ENCODE measurements around the gene GNGT2. TPM values are rescaled to one million over a fixed set of nuclear protein-coding genes. Genes with fewer than 3 reads are reported as not detected.

GNGT2 gene
- total and polyA plus RNA-seq, 2 experiments from 2014 or later = 0.42 to 1.5 TPM

DNA sequence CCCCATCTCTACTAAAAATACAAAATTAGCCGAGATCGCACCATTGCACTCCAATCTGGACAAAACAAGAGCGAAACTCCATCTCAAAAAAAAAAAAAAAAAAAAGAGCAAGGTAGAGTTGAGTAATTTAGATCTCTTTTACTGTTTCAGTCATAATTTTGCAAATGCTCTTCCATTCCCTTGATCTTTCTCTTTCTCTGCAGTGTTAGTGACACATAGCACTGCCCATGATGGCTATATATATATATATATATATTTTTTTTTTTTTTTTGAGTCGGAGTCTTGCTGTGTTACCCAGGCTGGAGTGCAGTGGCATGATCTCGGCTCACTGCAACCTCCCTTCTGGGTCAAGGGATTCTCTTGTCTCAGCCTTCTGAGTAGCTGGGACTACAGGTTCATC, 32.4 kb upstream of the GNGT2 start:
- H3K27ac Mint-ChIP-seq = no peak overlapping the region
- Histone ChIP-seq H3K36me3 (ENCODE audit: insufficient read depth) (no peaks in the 10 kb centered on the region), H3K4me3 (no peak overlapping the region), H3F3A (replicated peaks; ENCODE audit: low read depth) (no peaks in the 10 kb centered on the region), H3K4me2 (no peak overlapping the region), H3K27ac (ENCODE audit: low read depth) (no peak overlapping the region), H2AFZ (no peak overlapping the region), H3K9me2 (ENCODE audit: insufficient read depth) (no peaks in the 10 kb centered on the region), H3K79me2 (replicated peaks; ENCODE audit: insufficient read depth) (no peaks in the 10 kb centered on the region), H3K4me1 (ENCODE audit: insufficient read depth) (no peaks in the 10 kb centered on the region), H4K20me1 (replicated peaks; ENCODE audit: insufficient read depth) (no peaks in the 10 kb centered on the region), H3K27me3 (ENCODE audit: insufficient read depth) (no peaks in the 10 kb centered on the region)
- no peak overlapping the region for H3K4me3 Mint-ChIP-seq
- no peaks in the 10 kb centered on the region for H3K9me3 Mint-ChIP-seq
- no peaks in the 10 kb centered on the region for H3K4me1 Mint-ChIP-seq
- no peak for ATAC-seq
- TF ChIP-seq STAT1 (IDR thresholded peaks at IDR 0.05; ENCODE audit: unreplicated experiment) (no peak), ZNF114 (CRISPR knock-in tag; IDR thresholded peaks at IDR 0.05) (no peak), EZH2 (IDR thresholded peaks at IDR 0.05; ENCODE audit: low read depth, unreplicated experiment) (no peak), ZNF331 (CRISPR knock-in tag; IDR thresholded peaks at IDR 0.05; ENCODE audit: low read depth) (no peak), CREB1 (CRISPR knock-in tag; IDR thresholded peaks at IDR 0.05; ENCODE audit: low read depth) (no peak), POLR2AphosphoS5 (IDR thresholded peaks at IDR 0.05; ENCODE audit: low read depth) (no peak), JUNB (IDR thresholded peaks at IDR 0.05; ENCODE audit: unreplicated experiment) (no peak), EZH2phosphoT487 (IDR thresholded peaks at IDR 0.05; ENCODE audit: unreplicated experiment) (no peak), NANOG (IDR thresholded peaks at IDR 0.05; ENCODE audit: borderline replicate concordance) (no peak)
- TF ChIP-seq, protein P1, sequence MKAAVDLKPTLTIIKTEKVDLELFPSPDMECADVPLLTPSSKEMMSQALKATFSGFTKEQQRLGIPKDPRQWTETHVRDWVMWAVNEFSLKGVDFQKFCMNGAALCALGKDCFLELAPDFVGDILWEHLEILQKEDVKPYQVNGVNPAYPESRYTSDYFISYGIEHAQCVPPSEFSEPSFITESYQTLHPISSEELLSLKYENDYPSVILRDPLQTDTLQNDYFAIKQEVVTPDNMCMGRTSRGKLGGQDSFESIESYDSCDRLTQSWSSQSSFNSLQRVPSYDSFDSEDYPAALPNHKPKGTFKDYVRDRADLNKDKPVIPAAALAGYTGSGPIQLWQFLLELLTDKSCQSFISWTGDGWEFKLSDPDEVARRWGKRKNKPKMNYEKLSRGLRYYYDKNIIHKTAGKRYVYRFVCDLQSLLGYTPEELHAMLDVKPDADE (IDR thresholded peaks at IDR 0.05) = no peak
- TF ChIP-seq, protein P2, sequence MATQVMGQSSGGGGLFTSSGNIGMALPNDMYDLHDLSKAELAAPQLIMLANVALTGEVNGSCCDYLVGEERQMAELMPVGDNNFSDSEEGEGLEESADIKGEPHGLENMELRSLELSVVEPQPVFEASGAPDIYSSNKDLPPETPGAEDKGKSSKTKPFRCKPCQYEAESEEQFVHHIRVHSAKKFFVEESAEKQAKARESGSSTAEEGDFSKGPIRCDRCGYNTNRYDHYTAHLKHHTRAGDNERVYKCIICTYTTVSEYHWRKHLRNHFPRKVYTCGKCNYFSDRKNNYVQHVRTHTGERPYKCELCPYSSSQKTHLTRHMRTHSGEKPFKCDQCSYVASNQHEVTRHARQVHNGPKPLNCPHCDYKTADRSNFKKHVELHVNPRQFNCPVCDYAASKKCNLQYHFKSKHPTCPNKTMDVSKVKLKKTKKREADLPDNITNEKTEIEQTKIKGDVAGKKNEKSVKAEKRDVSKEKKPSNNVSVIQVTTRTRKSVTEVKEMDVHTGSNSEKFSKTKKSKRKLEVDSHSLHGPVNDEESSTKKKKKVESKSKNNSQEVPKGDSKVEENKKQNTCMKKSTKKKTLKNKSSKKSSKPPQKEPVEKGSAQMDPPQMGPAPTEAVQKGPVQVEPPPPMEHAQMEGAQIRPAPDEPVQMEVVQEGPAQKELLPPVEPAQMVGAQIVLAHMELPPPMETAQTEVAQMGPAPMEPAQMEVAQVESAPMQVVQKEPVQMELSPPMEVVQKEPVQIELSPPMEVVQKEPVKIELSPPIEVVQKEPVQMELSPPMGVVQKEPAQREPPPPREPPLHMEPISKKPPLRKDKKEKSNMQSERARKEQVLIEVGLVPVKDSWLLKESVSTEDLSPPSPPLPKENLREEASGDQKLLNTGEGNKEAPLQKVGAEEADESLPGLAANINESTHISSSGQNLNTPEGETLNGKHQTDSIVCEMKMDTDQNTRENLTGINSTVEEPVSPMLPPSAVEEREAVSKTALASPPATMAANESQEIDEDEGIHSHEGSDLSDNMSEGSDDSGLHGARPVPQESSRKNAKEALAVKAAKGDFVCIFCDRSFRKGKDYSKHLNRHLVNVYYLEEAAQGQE (IDR thresholded peaks at IDR 0.05; ENCODE audit: unreplicated experiment) = no peak
- TF ChIP-seq, protein P3, sequence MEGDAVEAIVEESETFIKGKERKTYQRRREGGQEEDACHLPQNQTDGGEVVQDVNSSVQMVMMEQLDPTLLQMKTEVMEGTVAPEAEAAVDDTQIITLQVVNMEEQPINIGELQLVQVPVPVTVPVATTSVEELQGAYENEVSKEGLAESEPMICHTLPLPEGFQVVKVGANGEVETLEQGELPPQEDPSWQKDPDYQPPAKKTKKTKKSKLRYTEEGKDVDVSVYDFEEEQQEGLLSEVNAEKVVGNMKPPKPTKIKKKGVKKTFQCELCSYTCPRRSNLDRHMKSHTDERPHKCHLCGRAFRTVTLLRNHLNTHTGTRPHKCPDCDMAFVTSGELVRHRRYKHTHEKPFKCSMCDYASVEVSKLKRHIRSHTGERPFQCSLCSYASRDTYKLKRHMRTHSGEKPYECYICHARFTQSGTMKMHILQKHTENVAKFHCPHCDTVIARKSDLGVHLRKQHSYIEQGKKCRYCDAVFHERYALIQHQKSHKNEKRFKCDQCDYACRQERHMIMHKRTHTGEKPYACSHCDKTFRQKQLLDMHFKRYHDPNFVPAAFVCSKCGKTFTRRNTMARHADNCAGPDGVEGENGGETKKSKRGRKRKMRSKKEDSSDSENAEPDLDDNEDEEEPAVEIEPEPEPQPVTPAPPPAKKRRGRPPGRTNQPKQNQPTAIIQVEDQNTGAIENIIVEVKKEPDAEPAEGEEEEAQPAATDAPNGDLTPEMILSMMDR (conservative IDR thresholded peaks at IDR 0.05; ENCODE audit: low read depth in 2 of 2) = no peak
- TF ChIP-seq, protein P4, sequence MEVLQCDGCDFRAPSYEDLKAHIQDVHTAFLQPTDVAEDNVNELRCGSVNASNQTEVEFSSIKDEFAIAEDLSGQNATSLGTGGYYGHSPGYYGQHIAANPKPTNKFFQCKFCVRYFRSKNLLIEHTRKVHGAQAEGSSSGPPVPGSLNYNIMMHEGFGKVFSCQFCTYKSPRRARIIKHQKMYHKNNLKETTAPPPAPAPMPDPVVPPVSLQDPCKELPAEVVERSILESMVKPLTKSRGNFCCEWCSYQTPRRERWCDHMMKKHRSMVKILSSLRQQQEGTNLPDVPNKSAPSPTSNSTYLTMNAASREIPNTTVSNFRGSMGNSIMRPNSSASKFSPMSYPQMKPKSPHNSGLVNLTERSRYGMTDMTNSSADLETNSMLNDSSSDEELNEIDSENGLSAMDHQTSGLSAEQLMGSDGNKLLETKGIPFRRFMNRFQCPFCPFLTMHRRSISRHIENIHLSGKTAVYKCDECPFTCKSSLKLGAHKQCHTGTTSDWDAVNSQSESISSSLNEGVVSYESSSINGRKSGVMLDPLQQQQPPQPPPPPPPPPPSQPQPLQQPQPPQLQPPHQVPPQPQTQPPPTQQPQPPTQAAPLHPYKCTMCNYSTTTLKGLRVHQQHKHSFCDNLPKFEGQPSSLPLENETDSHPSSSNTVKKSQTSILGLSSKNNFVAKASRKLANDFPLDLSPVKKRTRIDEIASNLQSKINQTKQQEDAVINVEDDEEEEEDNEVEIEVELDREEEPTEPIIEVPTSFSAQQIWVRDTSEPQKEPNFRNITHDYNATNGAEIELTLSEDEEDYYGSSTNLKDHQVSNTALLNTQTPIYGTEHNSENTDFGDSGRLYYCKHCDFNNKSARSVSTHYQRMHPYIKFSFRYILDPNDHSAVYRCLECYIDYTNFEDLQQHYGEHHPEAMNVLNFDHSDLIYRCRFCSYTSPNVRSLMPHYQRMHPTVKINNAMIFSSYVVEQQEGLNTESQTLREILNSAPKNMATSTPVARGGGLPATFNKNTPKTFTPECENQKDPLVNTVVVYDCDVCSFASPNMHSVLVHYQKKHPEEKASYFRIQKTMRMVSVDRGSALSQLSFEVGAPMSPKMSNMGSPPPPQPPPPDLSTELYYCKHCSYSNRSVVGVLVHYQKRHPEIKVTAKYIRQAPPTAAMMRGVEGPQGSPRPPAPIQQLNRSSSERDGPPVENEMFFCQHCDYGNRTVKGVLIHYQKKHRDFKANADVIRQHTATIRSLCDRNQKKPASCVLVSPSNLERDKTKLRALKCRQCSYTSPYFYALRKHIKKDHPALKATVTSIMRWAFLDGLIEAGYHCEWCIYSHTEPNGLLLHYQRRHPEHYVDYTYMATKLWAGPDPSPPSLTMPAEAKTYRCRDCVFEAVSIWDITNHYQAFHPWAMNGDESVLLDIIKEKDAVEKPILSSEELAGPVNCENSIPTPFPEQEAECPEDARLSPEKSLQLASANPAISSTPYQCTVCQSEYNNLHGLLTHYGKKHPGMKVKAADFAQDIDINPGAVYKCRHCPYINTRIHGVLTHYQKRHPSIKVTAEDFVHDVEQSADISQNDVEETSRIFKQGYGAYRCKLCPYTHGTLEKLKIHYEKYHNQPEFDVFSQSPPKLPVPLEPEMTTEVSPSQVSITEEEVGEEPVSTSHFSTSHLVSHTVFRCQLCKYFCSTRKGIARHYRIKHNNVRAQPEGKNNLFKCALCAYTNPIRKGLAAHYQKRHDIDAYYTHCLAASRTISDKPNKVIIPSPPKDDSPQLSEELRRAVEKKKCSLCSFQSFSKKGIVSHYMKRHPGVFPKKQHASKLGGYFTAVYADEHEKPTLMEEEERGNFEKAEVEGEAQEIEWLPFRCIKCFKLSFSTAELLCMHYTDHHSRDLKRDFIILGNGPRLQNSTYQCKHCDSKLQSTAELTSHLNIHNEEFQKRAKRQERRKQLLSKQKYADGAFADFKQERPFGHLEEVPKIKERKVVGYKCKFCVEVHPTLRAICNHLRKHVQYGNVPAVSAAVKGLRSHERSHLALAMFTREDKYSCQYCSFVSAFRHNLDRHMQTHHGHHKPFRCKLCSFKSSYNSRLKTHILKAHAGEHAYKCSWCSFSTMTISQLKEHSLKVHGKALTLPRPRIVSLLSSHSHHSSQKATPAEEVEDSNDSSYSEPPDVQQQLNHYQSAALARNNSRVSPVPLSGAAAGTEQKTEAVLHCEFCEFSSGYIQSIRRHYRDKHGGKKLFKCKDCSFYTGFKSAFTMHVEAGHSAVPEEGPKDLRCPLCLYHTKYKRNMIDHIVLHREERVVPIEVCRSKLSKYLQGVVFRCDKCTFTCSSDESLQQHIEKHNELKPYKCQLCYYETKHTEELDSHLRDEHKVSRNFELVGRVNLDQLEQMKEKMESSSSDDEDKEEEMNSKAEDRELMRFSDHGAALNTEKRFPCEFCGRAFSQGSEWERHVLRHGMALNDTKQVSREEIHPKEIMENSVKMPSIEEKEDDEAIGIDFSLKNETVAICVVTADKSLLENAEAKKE (CRISPR knock-in tag; IDR thresholded peaks at IDR 0.05) = no peak
- no peaks in the 10 kb centered on the region for H3K36me3 Mint-ChIP-seq (ENCODE audit: low read depth)
- DNase-seq (ENCODE audit: low spot score) = no peak
- peaks cover 3% of the 10 kb centered on the region for H3K27me3 Mint-ChIP-seq (ENCODE audit: insufficient read depth, low read depth, poor library complexity)

All from GM23338 (cell line).